IMR-90 (cell line): ENCODE data around the gene KPNA5. TPM values are rescaled to one million over a fixed set of nuclear protein-coding genes. Genes with fewer than 3 reads are reported as not detected.
"Not testable (repeated sequence)": the region's sequence is repeated elsewhere in the genome, so short reads cannot be mapped to it uniquely, and the experiment has no call there.

Experiments used
- ATAC-seq: fragments of 200-7000 bp; cut with Tn5 transposase; 2 replicates; pipeline ENCODE4 v1.9.1; 2020; ENCODE audit warnings: low read depth, mild to moderate bottlenecking, moderate library complexity
- BruUV-seq: library from RNA; stranded (reverse); fragments of 400-500 nt; replicated peaks from 2 replicates; lab custom pipeline; 2021; lab: Mats Ljungman, UMichigan
- CTCF ChIA-PET: fragments of 300-600 bp; formaldehyde crosslinking; extraction: SDS; loops from one replicate; lab custom pipeline; 2021; ENCODE audit warnings: antibody characterized with exemption; lab: Yijun Ruan, JAX
- POLR2A ChIA-PET: fragments of 300-600 bp; sonication (Branson Sonifier 250); formaldehyde crosslinking; loops from one replicate; lab custom pipeline; 2022; ENCODE audit warnings: antibody characterized with exemption; ENCODE audit not compliant: unreplicated experiment; lab: Charles Lee
- DNase-seq: peaks from one replicate; pipeline ENCODE4 v3.0.0; 2013
- H2AFZ ChIP-seq: replicated peaks from 2 replicates; pipeline ENCODE3; 2013; ENCODE audit warnings: low read length, mild to moderate bottlenecking; ENCODE audit not compliant: poor library complexity
- H2AK5ac ChIP-seq: 2 replicates; pipeline ENCODE4 v1.6.1; 2013; ENCODE audit warnings: low read depth, low read length, inconsistent platforms
- H2AK9ac ChIP-seq: replicated peaks from 2 replicates; pipeline ENCODE3; 2013; ENCODE audit warnings: mild to moderate bottlenecking, low read depth, low read length, moderate library complexity; ENCODE audit not compliant: poor library complexity
- H2BK120ac ChIP-seq: 2 replicates; pipeline ENCODE4 v1.6.1; 2013; ENCODE audit warnings: low read depth, low read length, inconsistent platforms
- H2BK15ac ChIP-seq: 3 replicates; pipeline ENCODE4 v1.6.1; 2013; ENCODE audit warnings: low read depth, low read length, inconsistent platforms
- H2BK20ac ChIP-seq: 2 replicates; pipeline ENCODE4 v1.6.1; 2013; ENCODE audit warnings: low read depth, mild to moderate bottlenecking, inconsistent platforms, low read length, moderate library complexity
- H2BK5ac ChIP-seq: 2 replicates; pipeline ENCODE4 v1.6.1; 2013; ENCODE audit warnings: mild to moderate bottlenecking, low read depth, low read length, inconsistent platforms; ENCODE audit not compliant: poor library complexity, severe bottlenecking
- H3K14ac ChIP-seq: replicated peaks from 2 replicates; pipeline ENCODE4 v1.6.1; 2013; ENCODE audit warnings: low read depth, low read length, inconsistent platforms
- H3K18ac ChIP-seq: 2 replicates; pipeline ENCODE4 v1.6.1; 2013; ENCODE audit warnings: low read depth, low read length, control low read depth
- H3K23ac ChIP-seq: 2 replicates; pipeline ENCODE4 v1.6.1; 2013; ENCODE audit warnings: low read depth, low read length, inconsistent platforms
- H3K27ac ChIP-seq: 2 replicates; pipeline ENCODE4 v1.5.1; 2013; ENCODE audit warnings: mild to moderate bottlenecking, control low read depth, low read length; ENCODE audit not compliant: insufficient read depth
- H3K27me3 ChIP-seq: 2 replicates; pipeline ENCODE4 v1.6.1; 2013; ENCODE audit warnings: low read length; ENCODE audit not compliant: control insufficient read depth, insufficient read depth
- H3K36me3 ChIP-seq: 2 replicates; pipeline ENCODE4 v1.6.1; 2013; ENCODE audit warnings: low read length, mixed read lengths; ENCODE audit not compliant: control insufficient read depth, insufficient read depth
- H3K4ac ChIP-seq: 2 replicates; pipeline ENCODE4 v1.6.1; 2013; ENCODE audit warnings: low read depth, low read length, inconsistent platforms
- H3K4me1 ChIP-seq: 2 replicates; pipeline ENCODE4 v1.6.1; 2013; ENCODE audit warnings: low read length, mixed read lengths; ENCODE audit not compliant: control insufficient read depth, insufficient read depth
- H3K4me2 ChIP-seq: 2 replicates; pipeline ENCODE4 v1.6.1; 2013; ENCODE audit warnings: low read depth, mild to moderate bottlenecking, control low read depth, low read length, moderate library complexity
- H3K4me3 ChIP-seq: 2 replicates; pipeline ENCODE4 v1.5.1; 2013; ENCODE audit warnings: low read depth, mild to moderate bottlenecking, control low read depth, low read length, moderate library complexity; ENCODE audit not compliant: insufficient read depth
- H3K56ac ChIP-seq: 2 replicates; pipeline ENCODE4 v1.6.1; 2013; ENCODE audit warnings: low read length, inconsistent platforms; ENCODE audit not compliant: insufficient read depth; ENCODE audit errors: extremely low read depth
- H3K79me1 ChIP-seq, 2 experiments: 2 replicates each; pipeline ENCODE4 v1.6.1; 2013; ENCODE audit warnings: low read length in 2 of 2, inconsistent platforms in 1 of 2, low read depth in 1 of 2
- H3K9ac ChIP-seq: 2 replicates; pipeline ENCODE4 v1.6.1; 2013; ENCODE audit warnings: low read depth, low read length, control low read depth
- H3K9me1 ChIP-seq: 2 replicates; pipeline ENCODE4 v1.6.1; 2013; ENCODE audit warnings: low read length, inconsistent platforms; ENCODE audit not compliant: insufficient read depth
- H3K9me3 ChIP-seq: 2 replicates; pipeline ENCODE4 v1.6.1; 2013; ENCODE audit warnings: low read length; ENCODE audit not compliant: control insufficient read depth, insufficient read depth
- H4K20me1 ChIP-seq: 2 replicates; pipeline ENCODE4 v1.6.1; 2013; ENCODE audit warnings: low read length, inconsistent platforms; ENCODE audit not compliant: insufficient read depth
- H4K5ac ChIP-seq: 2 replicates; pipeline ENCODE4 v1.6.1; 2013; ENCODE audit warnings: mild to moderate bottlenecking, low read depth, low read length, control low read depth
- H4K8ac ChIP-seq, 2 experiments: 2 replicates each; pipeline ENCODE4 v1.6.1; 2013; ENCODE audit warnings: low read depth in 2 of 2, low read length in 2 of 2, control low read depth in 1 of 2, inconsistent platforms in 1 of 2
- H4K91ac ChIP-seq: 2 replicates; pipeline ENCODE4 v1.6.1; 2013; ENCODE audit warnings: low read depth, low read length, inconsistent platforms; ENCODE audit not compliant: insufficient read depth
- WGBS, 2 experiments: methylation state at CpG; one replicate each; pipeline versions ENCODE4 v1.1.5 to v1.1.7; 2013; ENCODE audit warnings: missing lambda C conversion rate in 2 of 2; ENCODE audit not compliant: insufficient read length in 1 of 2; ENCODE audit errors: extremely low coverage in 2 of 2; 5-methylcytosine and 5-hydroxymethylcytosine counted together
- dilution Hi-C: fragments of 300-500 bp; cut with HindIII; formaldehyde crosslinking; loops from one replicate; pipeline ENCODE4 v1.14.3; 2018; ENCODE audit warnings: low sequenced_read_pairs; ENCODE audit not compliant: unreplicated experiment
- in situ Hi-C: fragments of 300-500 bp; cut with MboI; formaldehyde crosslinking; loops from 3 replicates; pipeline ENCODE4 v1.14.3; 2019; ENCODE audit warnings: low sequenced_read_pairs, inconsistent platforms, mixed read lengths
- intact Hi-C: fragments of 100-400 bp; cut with micrococcal nuclease; formaldehyde crosslinking; loops from 2 replicates; pipeline ENCODE4 v1.10.0; 2022
- polyA plus RNA-seq, 3 experiments: library from polyadenylated mRNA; depleted of rRNA; stranded (reverse); fragments of >200 nt; gene quantifications; 2 replicates each; pipeline ENCODE4 v1.2.3, GENCODE V29; 2012; ENCODE audit warnings: low replicate concordance in 1 of 3
- total RNA-seq: library from RNA; depleted of rRNA; stranded (reverse); fragments of >200 nt; gene quantifications from 2 replicates; pipeline ENCODE4 v1.2.3, GENCODE V29; 2012

KPNA5 gene
- total and polyA plus RNA-seq, 2 of the 4 experiments (the other 2 are of a cell fraction) = 2.2 to 5.9 TPM

- H3K9me1 ChIP-seq, H3K9me3 ChIP-seq, ATAC-seq, H2BK20ac ChIP-seq, BruUV-seq, H2BK15ac ChIP-seq, H4K91ac ChIP-seq, intact Hi-C loops, H2AFZ ChIP-seq, H2AK9ac ChIP-seq, H3K23ac ChIP-seq, POLR2A ChIA-PET, H3K18ac ChIP-seq, in situ Hi-C loops, CTCF ChIA-PET, H4K5ac ChIP-seq, H3K9ac ChIP-seq, H3K56ac ChIP-seq, H3K27me3 ChIP-seq, H2BK120ac ChIP-seq, dilution Hi-C loops, H3K4me2 ChIP-seq, H3K36me3 ChIP-seq, H3K14ac ChIP-seq, H4K20me1 ChIP-seq, H3K4me1 ChIP-seq, H3K27ac ChIP-seq, H2BK5ac ChIP-seq, H3K4ac ChIP-seq, H3K4me3 ChIP-seq, H4K8ac ChIP-seq, H2AK5ac ChIP-seq, DNase-seq: not testable (repeated sequence)
- WGBS, 2 experiments = no CpG with 5 or more reads among the region's 4 CpGs
- H3K79me1 ChIP-seq = peaks cover 10 to 13% of the 10 kb centered on the region in 2 experiments; a peak in 3 of 4 replicates
Observed at GRCh38 chr6:116692873-116693272, 11.9 kb downstream of the KPNA5 start.

- BruUV-seq, H2BK20ac ChIP-seq, dilution Hi-C loops, H3K27me3 ChIP-seq, H4K20me1 ChIP-seq, H3K4me2 ChIP-seq, H3K9me3 ChIP-seq, H3K56ac ChIP-seq, H2AFZ ChIP-seq, ATAC-seq, H3K23ac ChIP-seq, H2BK5ac ChIP-seq, H3K4ac ChIP-seq, H4K5ac ChIP-seq, H3K79me1 ChIP-seq, H2BK15ac ChIP-seq, POLR2A ChIA-PET, H3K18ac ChIP-seq, H3K14ac ChIP-seq, in situ Hi-C loops, H2AK9ac ChIP-seq, H4K8ac ChIP-seq, H4K91ac ChIP-seq, CTCF ChIA-PET, DNase-seq, H2BK120ac ChIP-seq, intact Hi-C loops, H3K4me1 ChIP-seq, H3K9me1 ChIP-seq, H3K36me3 ChIP-seq, H3K4me3 ChIP-seq, H2AK5ac ChIP-seq, H3K27ac ChIP-seq, H3K9ac ChIP-seq: not testable (repeated sequence)
- no CpG with 5 or more reads among the region's 3 CpGs for WGBS, 2 experiments
Observed at GRCh38 chr6:116693275-116693674, 12.3 kb downstream of the KPNA5 start.
